CD4-positive, alpha-beta memory T cell (primary cell): ENCODE results near the gene ISM2. TPM values are rescaled to one million over a fixed set of nuclear protein-coding genes. Genes with fewer than 3 reads are reported as not detected.

Source experiments
- CTCF ChIA-PET: fragments of 350-600 bp; sonication (Branson Sonifier 250); formaldehyde crosslinking; loops from one replicate; lab custom pipeline; 2021; ENCODE audit warnings: inconsistent platforms; ENCODE audit not compliant: partially characterized antibody; lab: Charles Lee
- POLR2A ChIA-PET: fragments of 350-600 bp; sonication (Branson Sonifier 250); formaldehyde crosslinking; loops from one replicate; lab custom pipeline; 2021; ENCODE audit not compliant: partially characterized antibody; lab: Charles Lee
- DNase-seq, 5 donors: peaks; one replicate each; pipeline versions ENCODE4 v3.0.0 to v3.0.0-alpha.2; 2020 to 2022; ENCODE audit warnings: mixed read lengths in 1 of 5
- H3K27ac ChIP-seq: one replicate; pipeline ENCODE4 v1.7.0; 2013; ENCODE audit warnings: low read depth, low read length
- H3K27me3 ChIP-seq: 2 replicates; pipeline ENCODE4 v1.7.0; 2013; ENCODE audit warnings: mild to moderate bottlenecking, low read length, moderate library complexity; ENCODE audit not compliant: insufficient read depth
- H3K36me3 ChIP-seq: 2 replicates; pipeline ENCODE4 v1.7.0; 2013; ENCODE audit warnings: mild to moderate bottlenecking, low read length, moderate library complexity; ENCODE audit not compliant: insufficient read depth
- H3K4me1 ChIP-seq: 2 replicates; pipeline ENCODE4 v1.7.0; 2013; ENCODE audit warnings: mild to moderate bottlenecking, low read length, moderate library complexity; ENCODE audit not compliant: insufficient read depth
- H3K4me3 ChIP-seq, 2 donors: one replicate each; pipeline ENCODE4 v1.7.0; 2013; ENCODE audit warnings: low read length in 2 of 2, mild to moderate bottlenecking in 1 of 2
- H3K9me3 ChIP-seq, 2 donors: one replicate each; pipeline ENCODE4 v1.7.0; 2013; ENCODE audit warnings: low read length in 2 of 2, control low read depth in 1 of 2; ENCODE audit not compliant: control insufficient read depth in 1 of 2
- H3K27ac Mint-ChIP-seq, 7 donors: one replicate each; pipeline ENCODE4 v1.8.0; 2020 to 2021; ENCODE audit warnings: mixed read lengths in 7 of 7, mild to moderate bottlenecking in 6 of 7, inconsistent platforms in 3 of 7, moderate library complexity in 3 of 7
- H3K27me3 Mint-ChIP-seq, 2 donors: one replicate each; pipeline ENCODE4 v1.8.0; 2020 to 2021; ENCODE audit warnings: mixed read lengths in 2 of 2
- H3K36me3 Mint-ChIP-seq, 2 donors: one replicate each; pipeline ENCODE4 v1.8.0; 2020 to 2021; ENCODE audit warnings: mixed read lengths in 2 of 2, inconsistent platforms in 1 of 2, mild to moderate bottlenecking in 1 of 2
- H3K4me1 Mint-ChIP-seq, 4 donors: one replicate each; pipeline ENCODE4 v1.8.0; 2020 to 2021; ENCODE audit warnings: mixed read lengths in 4 of 4, mild to moderate bottlenecking in 1 of 4
- H3K4me3 Mint-ChIP-seq, 8 donors: one replicate each; pipeline ENCODE4 v1.8.0; 2020 to 2021; ENCODE audit warnings: mixed read lengths in 8 of 8, mild to moderate bottlenecking in 7 of 8, moderate library complexity in 6 of 8, inconsistent platforms in 3 of 8
- H3K9me3 Mint-ChIP-seq, 8 donors: one replicate each; pipeline ENCODE4 v1.8.0; 2020 to 2021; ENCODE audit warnings: mixed read lengths in 8 of 8, mild to moderate bottlenecking in 5 of 8, inconsistent platforms in 3 of 8, moderate library complexity in 1 of 8
- intact Hi-C: fragments of 100-400 bp; cut with micrococcal nuclease; formaldehyde crosslinking; loops from one replicate; pipeline ENCODE4 v1.15.1; 2023
- polyA plus RNA-seq, 2 donors: library from polyadenylated mRNA; unstranded; fragments of 300-500 nt; fragmentation: Illumina TruSeq; gene quantifications; one replicate each; pipeline ENCODE4 v1.2.3, GENCODE V29; 2021
- total RNA-seq, 2 experiments: library from RNA; stranded (reverse); gene quantifications; one replicate each; pipeline ENCODE4 v1.2.3, GENCODE V29; 2021

The ISM2 gene
- total and polyA plus RNA-seq, 4 experiments from 2014 or later, result not detected

DNA sequence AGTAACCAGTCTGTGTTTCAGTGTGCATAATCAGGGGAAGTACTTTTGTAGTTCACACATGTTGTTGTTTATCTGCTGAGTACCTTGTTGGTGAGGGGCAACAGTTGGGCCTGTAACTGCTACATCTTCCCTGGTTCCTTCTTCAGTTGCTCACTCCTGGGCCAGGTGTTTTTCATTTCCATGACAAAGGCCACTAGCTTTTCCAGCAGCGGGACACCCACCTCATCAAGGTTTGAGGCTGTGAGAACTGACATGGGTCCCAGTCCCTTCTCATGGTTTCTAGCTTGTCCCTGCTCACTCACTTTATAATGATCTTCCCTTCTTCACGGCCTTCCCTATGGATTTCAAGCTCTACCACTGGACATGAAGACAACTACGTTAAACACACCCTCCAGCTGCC is 73.8 kb downstream of the ISM2 start:
- DNase-seq, result no peak
- no peaks in the 10 kb centered on the region for H3K27me3 Mint-ChIP-seq
- no peak overlapping the region for H3K27ac Mint-ChIP-seq
- H3K4me1 Mint-ChIP-seq, result no peaks in the 10 kb centered on the region
- H3K4me1 ChIP-seq, result no peaks in the 10 kb centered on the region
- H3K36me3 ChIP-seq, result peaks cover 47% of the 10 kb centered on the region
- POLR2A ChIA-PET, result no interaction called here
- no peaks in the 10 kb centered on the region for H3K27me3 ChIP-seq
- H3K27ac ChIP-seq, result no peak overlapping the region
- H3K4me3 Mint-ChIP-seq, result no peak overlapping the region
- no peaks in the 10 kb centered on the region for H3K9me3 ChIP-seq
- no peak overlapping the region for H3K4me3 ChIP-seq
- intact Hi-C loops, result no loop called here
- H3K36me3 Mint-ChIP-seq, result peaks cover 89 to 90% of the 10 kb centered on the region in 2 donors
- CTCF ChIA-PET, result no interaction called here
- peaks cover 0 to 31% (median 16%) of the 10 kb centered on the region in 8 donors for H3K9me3 Mint-ChIP-seq

Other genes with a start within 250 kb of the ISM2 start
- not detected for gene NGB, start 227.6 kb downstream of the ISM2 start, total RNA-seq
- gene NGB, start 227.6 kb downstream of the ISM2 start, polyA plus RNA-seq, result not detected
- 10 to 100 TPM; 13.2 to 15.2 TPM for gene POMT2, start 177.9 kb downstream of the ISM2 start, total RNA-seq
- gene POMT2, start 177.9 kb downstream of the ISM2 start, polyA plus RNA-seq, result 1 to 10 TPM in 1 of 2 donors, under 1 TPM in 1; 0.86 to 1.1 TPM
- gene GSTZ1, start 177.8 kb downstream of the ISM2 start, total RNA-seq, result 10 to 100 TPM; 10.5 to 11.8 TPM
- 1 to 10 TPM; 5.2 to 6.4 TPM for gene GSTZ1, start 177.8 kb downstream of the ISM2 start, polyA plus RNA-seq
- 1 to 10 TPM; 8.3 to 8.6 TPM for gene TMED8, start 121.7 kb downstream of the ISM2 start, total RNA-seq
- gene TMED8, start 121.7 kb downstream of the ISM2 start, polyA plus RNA-seq, result 1 to 10 TPM; 2.5 to 3.5 TPM
- gene SAMD15, start 121.4 kb downstream of the ISM2 start, total RNA-seq, result under 1 TPM; 0.11 to 0.38 TPM
- not detected for gene SAMD15, start 121.4 kb downstream of the ISM2 start, polyA plus RNA-seq
- gene NOXRED1, start 75.3 kb downstream of the ISM2 start, total RNA-seq, result 1 to 10 TPM; 1.1 TPM
- gene NOXRED1, start 75.3 kb downstream of the ISM2 start, polyA plus RNA-seq, result not detected
- gene VIPAS39, start 41.2 kb downstream of the ISM2 start, total RNA-seq, result 10 to 100 TPM; 18.6 to 22.5 TPM
- gene VIPAS39, start 41.2 kb downstream of the ISM2 start, polyA plus RNA-seq, result 1 to 10 TPM; 7.6 to 8.4 TPM
- gene AHSA1, start 40.7 kb downstream of the ISM2 start, total RNA-seq, result 10 to 100 TPM; 88.5 to 89.9 TPM
- 100 to 1,000 TPM in 1 of 2 donors, 10 to 100 TPM in 1; 95.6 to 134 TPM for gene AHSA1, start 40.7 kb downstream of the ISM2 start, polyA plus RNA-seq
- 10 to 100 TPM; 25.9 to 31.3 TPM for gene SPTLC2, start 117.8 kb upstream of the ISM2 start, total RNA-seq
- 10 to 100 TPM; 11.2 to 23.7 TPM for gene SPTLC2, start 117.8 kb upstream of the ISM2 start, polyA plus RNA-seq
- gene ALKBH1, start 209.2 kb upstream of the ISM2 start, total RNA-seq, result 10 to 100 TPM; 16.2 to 20.1 TPM
- 1 to 10 TPM; 5.8 to 9.7 TPM for gene ALKBH1, start 209.2 kb upstream of the ISM2 start, polyA plus RNA-seq
- gene SLIRP, start 209.3 kb upstream of the ISM2 start, total RNA-seq, result 10 to 100 TPM; 37.5 to 40.6 TPM
- gene SLIRP, start 209.3 kb upstream of the ISM2 start, polyA plus RNA-seq, result 100 to 1,000 TPM; 211 to 334 TPM